ENCODE data around the gene PLCB4. TPM values are rescaled to one million over a fixed set of nuclear protein-coding genes. Genes with fewer than 3 reads are reported as not detected.
A peak's percentile ranks its signal among the peaks of the same experiment; 100 is the strongest.

PLCB4 gene
- total RNA-seq, 1 experiment from 2014 or later = 12.6 TPM

DNA sequence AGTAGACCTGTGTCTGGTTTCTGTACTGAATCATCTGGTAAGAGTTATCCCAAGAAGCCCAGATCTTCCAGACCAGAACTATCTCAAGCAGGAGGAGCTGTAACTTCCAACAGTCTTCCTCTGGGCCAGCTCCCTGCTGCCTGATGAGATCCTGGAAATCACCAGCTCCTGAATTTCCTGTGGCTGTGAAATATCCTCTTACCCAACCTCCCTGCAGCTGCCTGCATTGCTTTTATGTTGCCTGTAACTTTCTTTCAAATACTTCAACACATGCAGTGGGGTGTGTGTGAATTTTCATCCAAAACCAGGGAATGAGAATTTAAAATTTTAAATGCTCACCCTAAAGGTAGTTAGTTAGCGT, 285.0 kb downstream of the PLCB4 start:
- Mint-ChIP-seq H3K36me3 (no peaks in the 10 kb centered on the region), H3K9me3 (no peaks in the 10 kb centered on the region), H3K27me3 (ENCODE audit: low read depth) (no peaks in the 10 kb centered on the region), H3K27ac (0 out of 2 replicates have a peak overlapping the region, but pooled peaks have one; percentile 29), H3K4me3 (no peak overlapping the region), H3K4me1 (peaks cover 27% of the 10 kb centered on the region)
- ChIA-PET CTCF (interaction anchor here (0.7 kb wide), 2 partner anchors 500 to 541 kb away, joined by 3 to 4 read pairs; no protein-coding TSS in a partner anchor), POLR2A (no interaction called here)
- DNase-seq (ENCODE audit: low spot score) (no peak), ATAC-seq (no peak)
- TF ChIP-seq ZNF263 (CRISPR knock-in tag; IDR thresholded peaks at IDR 0.05; ENCODE audit: low read depth) (no peak), HMGA2 (CRISPR knock-in tag; IDR thresholded peaks at IDR 0.05) (no peak), ATF1 (CRISPR knock-in tag; IDR thresholded peaks at IDR 0.05) (no peak), ZNF317 (CRISPR knock-in tag; IDR thresholded peaks at IDR 0.05; ENCODE audit: borderline replicate concordance, low read depth) (no peak)
- TF ChIP-seq, protein P1, sequence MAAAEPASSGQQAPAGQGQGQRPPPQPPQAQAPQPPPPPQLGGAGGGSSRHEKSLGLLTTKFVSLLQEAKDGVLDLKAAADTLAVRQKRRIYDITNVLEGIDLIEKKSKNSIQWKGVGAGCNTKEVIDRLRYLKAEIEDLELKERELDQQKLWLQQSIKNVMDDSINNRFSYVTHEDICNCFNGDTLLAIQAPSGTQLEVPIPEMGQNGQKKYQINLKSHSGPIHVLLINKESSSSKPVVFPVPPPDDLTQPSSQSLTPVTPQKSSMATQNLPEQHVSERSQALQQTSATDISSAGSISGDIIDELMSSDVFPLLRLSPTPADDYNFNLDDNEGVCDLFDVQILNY (CRISPR knock-in tag; IDR thresholded peaks at IDR 0.05) = no peak
- TF ChIP-seq, protein P2, sequence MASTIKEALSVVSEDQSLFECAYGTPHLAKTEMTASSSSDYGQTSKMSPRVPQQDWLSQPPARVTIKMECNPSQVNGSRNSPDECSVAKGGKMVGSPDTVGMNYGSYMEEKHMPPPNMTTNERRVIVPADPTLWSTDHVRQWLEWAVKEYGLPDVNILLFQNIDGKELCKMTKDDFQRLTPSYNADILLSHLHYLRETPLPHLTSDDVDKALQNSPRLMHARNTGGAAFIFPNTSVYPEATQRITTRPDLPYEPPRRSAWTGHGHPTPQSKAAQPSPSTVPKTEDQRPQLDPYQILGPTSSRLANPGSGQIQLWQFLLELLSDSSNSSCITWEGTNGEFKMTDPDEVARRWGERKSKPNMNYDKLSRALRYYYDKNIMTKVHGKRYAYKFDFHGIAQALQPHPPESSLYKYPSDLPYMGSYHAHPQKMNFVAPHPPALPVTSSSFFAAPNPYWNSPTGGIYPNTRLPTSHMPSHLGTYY (CRISPR knock-in tag; IDR thresholded peaks at IDR 0.05) = no peak
- TF ChIP-seq, protein P3, sequence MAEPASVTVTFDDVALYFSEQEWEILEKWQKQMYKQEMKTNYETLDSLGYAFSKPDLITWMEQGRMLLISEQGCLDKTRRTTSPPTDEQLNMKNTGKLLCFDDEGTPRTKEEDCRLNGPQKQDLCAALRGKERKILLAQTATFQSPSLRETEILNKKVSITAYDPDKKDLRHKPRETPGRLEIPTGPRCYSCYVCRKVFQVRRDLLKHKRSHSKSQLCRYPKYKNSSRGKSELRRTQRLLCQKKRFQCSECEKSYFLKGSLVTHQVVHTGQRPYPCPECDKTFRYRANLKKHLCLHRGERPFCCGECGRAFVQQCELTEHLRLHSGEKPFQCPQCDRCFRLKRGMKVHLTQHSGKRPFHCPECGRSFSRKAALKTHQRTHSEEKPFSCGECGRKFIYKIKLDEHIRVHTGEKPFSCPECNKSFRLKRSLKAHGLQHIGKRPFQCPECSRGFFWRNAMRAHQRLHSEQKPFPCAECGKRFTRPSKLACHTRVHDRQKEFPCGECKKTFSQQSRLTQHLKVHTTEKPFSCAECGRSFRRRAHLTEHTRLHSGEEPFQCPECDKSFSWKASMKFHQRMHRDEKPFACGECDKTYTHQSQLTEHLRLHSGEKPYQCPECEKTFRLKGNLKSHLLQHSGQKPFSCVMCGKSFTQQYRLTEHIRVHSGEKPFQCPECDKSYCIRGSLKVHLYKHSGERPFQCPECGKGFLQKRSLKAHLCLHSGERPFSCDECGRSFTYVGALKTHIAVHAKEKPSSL (CRISPR knock-in tag; conservative IDR thresholded peaks at IDR 0.05) = no peak
- TF ChIP-seq, protein P4, sequence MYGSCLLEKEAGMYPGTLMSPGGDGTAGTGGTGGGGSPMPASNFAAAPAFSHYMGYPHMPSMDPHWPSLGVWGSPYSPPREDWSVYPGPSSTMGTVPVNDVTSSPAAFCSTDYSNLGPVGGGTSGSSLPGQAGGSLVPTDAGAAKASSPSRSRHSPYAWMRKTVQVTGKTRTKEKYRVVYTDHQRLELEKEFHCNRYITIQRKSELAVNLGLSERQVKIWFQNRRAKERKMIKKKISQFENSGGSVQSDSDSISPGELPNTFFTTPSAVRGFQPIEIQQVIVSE (CRISPR knock-in tag; IDR thresholded peaks at IDR 0.05; ENCODE audit: borderline replicate concordance) = no peak
- TF ChIP-seq, protein P5, sequence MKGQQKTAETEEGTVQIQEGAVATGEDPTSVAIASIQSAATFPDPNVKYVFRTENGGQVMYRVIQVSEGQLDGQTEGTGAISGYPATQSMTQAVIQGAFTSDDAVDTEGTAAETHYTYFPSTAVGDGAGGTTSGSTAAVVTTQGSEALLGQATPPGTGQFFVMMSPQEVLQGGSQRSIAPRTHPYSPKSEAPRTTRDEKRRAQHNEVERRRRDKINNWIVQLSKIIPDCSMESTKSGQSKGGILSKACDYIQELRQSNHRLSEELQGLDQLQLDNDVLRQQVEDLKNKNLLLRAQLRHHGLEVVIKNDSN (CRISPR knock-in tag; IDR thresholded peaks at IDR 0.05) = no peak

DNA sequence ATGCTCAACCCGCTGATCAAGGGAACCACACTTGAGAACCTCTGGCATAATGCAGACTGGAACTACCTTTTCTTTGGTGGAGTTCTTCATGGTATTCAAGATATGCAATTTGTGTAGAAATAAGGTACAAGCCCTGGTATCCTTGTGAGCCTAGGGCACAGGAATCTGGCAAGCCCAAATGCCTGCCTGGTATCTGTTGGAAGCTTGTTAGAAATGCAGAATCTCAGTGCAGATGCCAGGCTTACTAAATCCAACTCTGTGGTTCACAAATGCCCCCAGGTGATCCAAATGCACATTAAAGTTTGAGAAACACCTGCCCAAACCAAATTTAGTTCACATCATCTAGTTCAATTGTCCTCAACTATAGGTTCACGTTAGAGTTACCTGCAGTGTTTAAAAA, 285.7 kb downstream of the PLCB4 start:
- POLR2A ChIA-PET = no interaction called here
- DNase-seq (ENCODE audit: low spot score) (no peak), ATAC-seq (no peak)
- no peaks in the 10 kb centered on the region for H3K27me3 Mint-ChIP-seq (ENCODE audit: low read depth)
- CTCF ChIA-PET = interaction anchor here (0.7 kb wide), 2 partner anchors 501 to 542 kb away, joined by 3 to 4 read pairs; no protein-coding TSS in a partner anchor
- peaks cover 23% of the 10 kb centered on the region for H3K4me1 Mint-ChIP-seq
- H3K9me3 Mint-ChIP-seq = no peaks in the 10 kb centered on the region
- H3K36me3 Mint-ChIP-seq = no peaks in the 10 kb centered on the region
- no peak overlapping the region for H3K27ac Mint-ChIP-seq
- no peak overlapping the region for H3K4me3 Mint-ChIP-seq
- TF ChIP-seq, protein P6, sequence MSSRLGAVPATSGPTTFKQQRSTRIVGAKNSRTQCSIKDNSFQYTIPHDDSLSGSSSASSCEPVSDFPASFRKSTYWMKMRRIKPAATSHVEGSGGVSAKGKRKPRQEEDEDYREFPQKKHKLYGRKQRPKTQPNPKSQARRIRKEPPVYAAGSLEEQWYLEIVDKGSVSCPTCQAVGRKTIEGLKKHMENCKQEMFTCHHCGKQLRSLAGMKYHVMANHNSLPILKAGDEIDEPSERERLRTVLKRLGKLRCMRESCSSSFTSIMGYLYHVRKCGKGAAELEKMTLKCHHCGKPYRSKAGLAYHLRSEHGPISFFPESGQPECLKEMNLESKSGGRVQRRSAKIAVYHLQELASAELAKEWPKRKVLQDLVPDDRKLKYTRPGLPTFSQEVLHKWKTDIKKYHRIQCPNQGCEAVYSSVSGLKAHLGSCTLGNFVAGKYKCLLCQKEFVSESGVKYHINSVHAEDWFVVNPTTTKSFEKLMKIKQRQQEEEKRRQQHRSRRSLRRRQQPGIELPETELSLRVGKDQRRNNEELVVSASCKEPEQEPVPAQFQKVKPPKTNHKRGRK (CRISPR knock-in tag; IDR thresholded peaks at IDR 0.05; ENCODE audit: borderline replicate concordance) = no peak
- no peak for TF ChIP-seq RORB (CRISPR knock-in tag; IDR thresholded peaks at IDR 0.05)
- TF ChIP-seq, protein P7, sequence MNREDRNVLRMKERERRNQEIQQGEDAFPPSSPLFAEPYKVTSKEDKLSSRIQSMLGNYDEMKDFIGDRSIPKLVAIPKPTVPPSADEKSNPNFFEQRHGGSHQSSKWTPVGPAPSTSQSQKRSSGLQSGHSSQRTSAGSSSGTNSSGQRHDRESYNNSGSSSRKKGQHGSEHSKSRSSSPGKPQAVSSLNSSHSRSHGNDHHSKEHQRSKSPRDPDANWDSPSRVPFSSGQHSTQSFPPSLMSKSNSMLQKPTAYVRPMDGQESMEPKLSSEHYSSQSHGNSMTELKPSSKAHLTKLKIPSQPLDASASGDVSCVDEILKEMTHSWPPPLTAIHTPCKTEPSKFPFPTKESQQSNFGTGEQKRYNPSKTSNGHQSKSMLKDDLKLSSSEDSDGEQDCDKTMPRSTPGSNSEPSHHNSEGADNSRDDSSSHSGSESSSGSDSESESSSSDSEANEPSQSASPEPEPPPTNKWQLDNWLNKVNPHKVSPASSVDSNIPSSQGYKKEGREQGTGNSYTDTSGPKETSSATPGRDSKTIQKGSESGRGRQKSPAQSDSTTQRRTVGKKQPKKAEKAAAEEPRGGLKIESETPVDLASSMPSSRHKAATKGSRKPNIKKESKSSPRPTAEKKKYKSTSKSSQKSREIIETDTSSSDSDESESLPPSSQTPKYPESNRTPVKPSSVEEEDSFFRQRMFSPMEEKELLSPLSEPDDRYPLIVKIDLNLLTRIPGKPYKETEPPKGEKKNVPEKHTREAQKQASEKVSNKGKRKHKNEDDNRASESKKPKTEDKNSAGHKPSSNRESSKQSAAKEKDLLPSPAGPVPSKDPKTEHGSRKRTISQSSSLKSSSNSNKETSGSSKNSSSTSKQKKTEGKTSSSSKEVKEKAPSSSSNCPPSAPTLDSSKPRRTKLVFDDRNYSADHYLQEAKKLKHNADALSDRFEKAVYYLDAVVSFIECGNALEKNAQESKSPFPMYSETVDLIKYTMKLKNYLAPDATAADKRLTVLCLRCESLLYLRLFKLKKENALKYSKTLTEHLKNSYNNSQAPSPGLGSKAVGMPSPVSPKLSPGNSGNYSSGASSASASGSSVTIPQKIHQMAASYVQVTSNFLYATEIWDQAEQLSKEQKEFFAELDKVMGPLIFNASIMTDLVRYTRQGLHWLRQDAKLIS (CRISPR knock-in tag; IDR thresholded peaks at IDR 0.05; ENCODE audit: borderline replicate concordance) = no peak
- no peak for TF ChIP-seq NR3C1 (CRISPR knock-in tag; conservative IDR thresholded peaks at IDR 0.05; ENCODE audit: low read depth)
- TF ChIP-seq, protein P8, sequence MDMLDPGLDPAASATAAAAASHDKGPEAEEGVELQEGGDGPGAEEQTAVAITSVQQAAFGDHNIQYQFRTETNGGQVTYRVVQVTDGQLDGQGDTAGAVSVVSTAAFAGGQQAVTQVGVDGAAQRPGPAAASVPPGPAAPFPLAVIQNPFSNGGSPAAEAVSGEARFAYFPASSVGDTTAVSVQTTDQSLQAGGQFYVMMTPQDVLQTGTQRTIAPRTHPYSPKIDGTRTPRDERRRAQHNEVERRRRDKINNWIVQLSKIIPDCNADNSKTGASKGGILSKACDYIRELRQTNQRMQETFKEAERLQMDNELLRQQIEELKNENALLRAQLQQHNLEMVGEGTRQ (CRISPR knock-in tag; IDR thresholded peaks at IDR 0.05) = no peak
- TF ChIP-seq NR2C2 (CRISPR knock-in tag; IDR thresholded peaks at IDR 0.05) = no peak
- no peak for TF ChIP-seq JUN (CRISPR knock-in tag; IDR thresholded peaks at IDR 0.05)
- TF ChIP-seq, protein P9, sequence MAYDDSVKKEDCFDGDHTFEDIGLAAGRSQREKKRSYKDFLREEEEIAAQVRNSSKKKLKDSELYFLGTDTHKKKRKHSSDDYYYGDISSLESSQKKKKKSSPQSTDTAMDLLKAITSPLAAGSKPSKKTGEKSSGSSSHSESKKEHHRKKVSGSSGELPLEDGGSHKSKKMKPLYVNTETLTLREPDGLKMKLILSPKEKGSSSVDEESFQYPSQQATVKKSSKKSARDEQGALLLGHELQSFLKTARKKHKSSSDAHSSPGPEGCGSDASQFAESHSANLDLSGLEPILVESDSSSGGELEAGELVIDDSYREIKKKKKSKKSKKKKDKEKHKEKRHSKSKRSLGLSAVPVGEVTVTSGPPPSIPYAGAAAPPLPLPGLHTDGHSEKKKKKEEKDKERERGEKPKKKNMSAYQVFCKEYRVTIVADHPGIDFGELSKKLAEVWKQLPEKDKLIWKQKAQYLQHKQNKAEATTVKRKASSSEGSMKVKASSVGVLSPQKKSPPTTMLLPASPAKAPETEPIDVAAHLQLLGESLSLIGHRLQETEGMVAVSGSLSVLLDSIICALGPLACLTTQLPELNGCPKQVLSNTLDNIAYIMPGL (CRISPR knock-in tag; IDR thresholded peaks at IDR 0.05) = no peak
- TF ChIP-seq SMAD3 (CRISPR knock-in tag; IDR thresholded peaks at IDR 0.05; ENCODE audit: borderline replicate concordance) = no peak
- no peak for TF ChIP-seq SP1 (CRISPR knock-in tag; conservative IDR thresholded peaks at IDR 0.05)
- TF ChIP-seq NFE2L1 (CRISPR knock-in tag; IDR thresholded peaks at IDR 0.05) = no peak
- no peak for TF ChIP-seq ZNF121 (CRISPR knock-in tag; IDR thresholded peaks at IDR 0.05)
- no peak for TF ChIP-seq FOXK1 (CRISPR knock-in tag; IDR thresholded peaks at IDR 0.05)

All from WTC11 (cell line).